A549 (cell line): ENCODE data around the gene HSD11B2.

Experiments
- CHD2 ChIP-seq: fragments of 150-350 bp; IDR thresholded peaks from 2 replicates; pipeline ENCODE4 v1.6.1; 2014; ENCODE audit warnings: low read length; ENCODE audit not compliant: partially characterized antibody
- CHD4 ChIP-seq: fragments of 200-600 bp; sonication (generic); IDR thresholded peaks from 2 replicates; pipeline ENCODE4 v1.6.1; 2016; ENCODE audit warnings: antibody characterized with exemption, mild to moderate bottlenecking, borderline replicate concordance
- CTCF ChIP-seq: fragments of >200 bp; sonication (Bioruptor Twin); formaldehyde crosslinking; IDR thresholded peaks from 3 replicates; pipeline ENCODE4 v1.5.1; 2016
- MAX ChIP-seq: IDR thresholded peaks from 2 replicates; pipeline ENCODE4 v1.6.1; 2012
- NPAS2 ChIP-seq: fragments of 250-450 bp; sonication (Bioruptor Pico); IDR thresholded peaks from 2 replicates; pipeline ENCODE4 v1.8.0; 2022; ENCODE audit warnings: mild to moderate bottlenecking, moderate library complexity, borderline replicate concordance
- RAD21 ChIP-seq, 2 experiments: fragments of >200 bp in 1 of 2; sonication (Bioruptor Twin) in 1 of 2; formaldehyde crosslinking in 1 of 2; IDR thresholded peaks in 1 of 2; conservative IDR thresholded peaks in 1 of 2; 2 replicates in 1 of 2; 3 replicates in 1 of 2; pipeline ENCODE4 v1.6.1; 2012 to 2018; ENCODE audit warnings: inconsistent platforms in 1 of 2
- TF ChIP-seq, protein P1 (sequence below): fragments of 450-650 bp; IDR thresholded peaks from 2 replicates; pipeline ENCODE4 v1.6.1; 2014; ENCODE audit warnings: antibody characterized with exemption

DNA sequence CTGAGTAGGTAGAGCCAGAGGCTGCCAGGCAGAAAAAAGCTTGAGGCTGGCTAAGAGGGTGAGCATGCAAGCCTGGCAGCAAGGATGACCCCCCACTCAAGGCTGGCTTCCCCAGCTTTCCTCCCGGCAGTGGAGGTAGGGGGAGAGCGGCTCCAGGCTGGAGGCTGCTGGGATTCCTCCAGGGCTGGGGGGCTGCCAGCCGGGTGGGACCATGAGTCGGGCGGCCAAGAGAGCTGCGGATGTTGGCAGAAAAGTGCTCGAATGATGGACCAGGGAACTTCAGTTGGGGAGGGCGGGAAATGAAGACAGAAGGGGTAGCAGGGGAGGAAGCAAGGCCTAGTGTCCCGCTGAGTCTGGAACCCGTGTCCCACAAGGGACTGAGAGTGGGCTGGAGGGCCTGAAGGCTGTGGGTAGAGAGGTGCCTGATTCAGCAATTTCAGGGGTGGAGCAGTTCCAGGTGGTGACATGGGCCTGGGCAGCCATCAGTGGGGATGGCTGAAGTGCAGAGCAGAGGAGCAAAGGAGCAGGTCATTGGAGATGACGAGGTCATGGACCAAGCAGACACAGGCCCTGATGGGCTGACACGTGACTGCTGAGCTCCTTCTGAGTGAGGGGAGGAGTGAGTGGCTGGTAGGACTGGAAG lies 20.3 kb downstream of the HSD11B2 start:
- TF ChIP-seq NPAS2 (CRISPR knock-in tag) (no peak), MAX (no peak), CTCF (no peak), CHD4 (no peak), CHD2 (no peak), RAD21 (conservative IDR thresholded peaks at IDR 0.05 in 1 of 2, IDR thresholded peaks at IDR 0.05 in 1 of 2) (no peak)
- TF ChIP-seq, protein P1, sequence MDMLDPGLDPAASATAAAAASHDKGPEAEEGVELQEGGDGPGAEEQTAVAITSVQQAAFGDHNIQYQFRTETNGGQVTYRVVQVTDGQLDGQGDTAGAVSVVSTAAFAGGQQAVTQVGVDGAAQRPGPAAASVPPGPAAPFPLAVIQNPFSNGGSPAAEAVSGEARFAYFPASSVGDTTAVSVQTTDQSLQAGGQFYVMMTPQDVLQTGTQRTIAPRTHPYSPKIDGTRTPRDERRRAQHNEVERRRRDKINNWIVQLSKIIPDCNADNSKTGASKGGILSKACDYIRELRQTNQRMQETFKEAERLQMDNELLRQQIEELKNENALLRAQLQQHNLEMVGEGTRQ = no peak
